HG03064 (cell line): Measurements from ENCODE around the gene UGT1A4.
"Not testable (repeated sequence)": the region's sequence is repeated elsewhere in the genome, so short reads cannot be mapped to it uniquely, and the experiment has no call there.

ENCODE experiments used
- ATAC-seq: cut with Tn5 transposase; IDR thresholded peaks from one replicate; pipeline ENCODE4 v1.9.1; 2021; ENCODE audit warnings: low read depth; ENCODE audit not compliant: unreplicated experiment

Gene UGT1A4

GRCh38 chr2:233746475-233747282 is 28.1 kb downstream of the UGT1A4 start:
- no peak for ATAC-seq

DNA sequence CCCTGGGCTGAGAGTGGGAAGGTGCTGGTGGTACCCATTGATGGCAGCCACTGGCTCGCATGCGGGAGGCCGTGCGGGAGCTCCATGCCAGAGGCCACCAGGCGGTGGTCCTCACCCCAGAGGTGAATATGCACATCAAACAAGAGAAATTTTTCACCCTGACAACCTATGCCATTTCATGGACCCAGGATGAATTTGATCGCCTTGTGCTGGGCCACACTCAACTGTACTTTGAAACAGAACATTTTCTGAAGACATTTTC is 28.7 kb downstream of the UGT1A4 start:
- no peak for ATAC-seq

DNA sequence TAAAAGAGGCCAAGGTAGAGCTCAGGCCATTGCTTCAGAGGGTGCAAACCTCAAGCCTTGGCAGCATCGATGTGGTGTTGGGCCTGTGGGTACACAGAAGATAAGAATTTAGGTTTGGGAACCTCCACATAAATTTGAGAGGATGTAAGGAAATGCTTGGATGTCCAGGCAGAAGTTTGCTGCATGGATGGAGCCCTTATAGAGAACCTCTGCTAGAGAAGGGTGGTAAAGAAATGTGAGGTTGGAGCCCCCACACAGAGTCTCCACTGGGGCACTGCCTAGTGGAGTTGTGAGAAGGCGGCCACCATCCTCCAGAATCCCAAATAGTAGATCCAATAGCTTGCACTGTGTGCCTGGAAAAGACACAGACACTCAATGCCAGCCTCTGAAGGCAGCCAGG is 32.2 kb downstream of the UGT1A4 start:
- not testable (repeated sequence) for ATAC-seq

GRCh38 chr2:233751212-233752009 is 32.9 kb downstream of the UGT1A4 start:
- not testable (repeated sequence) for ATAC-seq

- ATAC-seq, result no peak
These were observed 36.5 kb downstream of the UGT1A4 start for GRCh38 chr2:233754872-233755611.

- no peak for ATAC-seq
These were observed 38.0 kb downstream of the UGT1A4 start for GRCh38 chr2:233756429-233757081.

- no peak for ATAC-seq
These were observed 39.6 kb downstream of the UGT1A4 start for GRCh38 chr2:233758141-233758540.

DNA sequence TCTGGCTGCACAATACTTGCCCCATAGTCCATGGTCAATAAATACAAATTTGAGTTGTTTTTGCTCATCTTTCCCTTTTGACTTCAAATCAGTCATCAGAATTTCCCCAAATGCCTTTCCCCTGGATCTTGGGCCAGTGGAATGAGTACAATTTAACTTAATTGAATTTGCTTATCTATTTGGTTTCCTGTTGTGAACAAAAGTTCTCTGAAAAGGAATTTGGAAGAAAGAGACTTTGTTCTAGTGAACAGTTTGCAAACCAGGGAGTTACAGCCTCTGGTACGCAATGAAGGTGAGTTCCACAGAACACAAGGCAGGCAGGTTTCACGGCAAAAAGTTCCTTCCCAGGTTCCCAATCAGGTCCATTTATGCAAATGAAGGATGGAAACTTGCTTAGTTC is 40.3 kb downstream of the UGT1A4 start:
- no peak for ATAC-seq

DNA sequence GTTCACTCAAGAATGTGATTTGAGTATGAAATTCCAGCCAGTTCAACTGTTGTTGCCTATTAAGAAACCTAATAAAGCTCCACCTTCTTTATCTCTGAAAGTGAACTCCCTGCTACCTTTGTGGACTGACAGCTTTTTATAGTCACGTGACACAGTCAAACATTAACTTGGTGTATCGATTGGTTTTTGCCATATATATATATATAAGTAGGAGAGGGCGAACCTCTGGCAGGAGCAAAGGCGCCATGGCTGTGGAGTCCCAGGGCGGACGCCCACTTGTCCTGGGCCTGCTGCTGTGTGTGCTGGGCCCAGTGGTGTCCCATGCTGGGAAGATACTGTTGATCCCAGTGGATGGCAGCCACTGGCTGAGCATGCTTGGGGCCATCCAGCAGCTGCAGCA is 41.5 kb downstream of the UGT1A4 start, which contains the start of gene UGT1A1:
Gene UGT1A1 (plus strand): TSS at position 228 of the 400 bp plus-strand sequence. CDS start 18 bp downstream, at position 246.
- ATAC-seq, result no peak

DNA sequence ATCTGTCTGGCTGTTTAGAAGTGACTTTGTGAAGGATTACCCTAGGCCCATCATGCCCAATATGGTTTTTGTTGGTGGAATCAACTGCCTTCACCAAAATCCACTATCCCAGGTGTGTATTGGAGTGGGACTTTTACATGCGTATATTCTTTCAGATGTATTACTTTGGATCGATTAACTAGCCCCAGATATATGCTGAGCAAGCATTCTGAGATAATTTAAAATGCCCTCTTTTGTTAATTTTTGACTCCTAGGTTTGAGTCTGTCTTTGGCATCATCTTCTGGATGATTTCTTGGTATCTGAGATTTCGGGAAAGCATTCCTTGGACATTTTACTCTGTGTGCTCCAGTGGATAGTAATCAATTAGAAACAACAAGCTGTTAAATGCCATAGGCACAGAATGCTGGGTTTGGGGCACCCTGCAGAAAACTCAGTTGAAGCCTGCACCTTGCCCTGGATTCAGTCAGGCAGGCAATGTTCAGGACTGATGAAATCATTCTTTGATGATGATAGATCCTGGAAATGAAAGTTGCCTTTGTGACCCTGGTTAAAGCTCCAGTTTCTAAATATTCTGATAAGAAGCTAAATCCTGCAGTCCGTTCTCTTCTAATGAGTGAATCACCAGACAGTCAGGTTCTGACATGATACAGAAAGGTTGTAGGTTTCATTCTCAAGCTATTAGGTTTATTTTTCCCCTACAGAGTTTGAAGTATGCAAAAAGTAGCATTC is 42.7 kb downstream of the UGT1A4 start:
- ATAC-seq, result no peak

- no peak for ATAC-seq
These were observed 45.7 kb downstream of the UGT1A4 start for GRCh38 chr2:233764264-233764663.

DNA sequence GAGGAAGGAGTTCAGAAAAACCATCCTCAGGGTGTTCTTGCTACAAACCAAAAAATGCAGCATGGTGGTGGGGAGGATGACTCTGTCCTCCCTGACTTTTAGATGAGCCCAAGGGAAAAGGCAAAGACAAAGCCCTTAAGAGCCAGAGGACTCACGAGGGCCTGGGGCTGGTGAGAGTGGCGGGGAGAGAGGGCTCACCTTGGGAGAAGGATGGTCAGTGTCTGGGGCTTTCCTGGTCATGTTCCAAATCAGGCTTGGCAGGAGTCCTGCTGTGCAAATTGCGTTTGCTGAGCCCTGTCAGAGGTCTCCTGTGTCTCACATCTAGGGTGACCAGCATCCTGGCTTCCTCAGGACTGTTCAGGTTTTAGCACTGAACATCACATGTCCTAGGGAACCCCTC is 46.2 kb downstream of the UGT1A4 start:
- no peak for ATAC-seq

GRCh38 chr2:233766416-233766815 is 47.9 kb downstream of the UGT1A4 start:
- no peak for ATAC-seq

DNA sequence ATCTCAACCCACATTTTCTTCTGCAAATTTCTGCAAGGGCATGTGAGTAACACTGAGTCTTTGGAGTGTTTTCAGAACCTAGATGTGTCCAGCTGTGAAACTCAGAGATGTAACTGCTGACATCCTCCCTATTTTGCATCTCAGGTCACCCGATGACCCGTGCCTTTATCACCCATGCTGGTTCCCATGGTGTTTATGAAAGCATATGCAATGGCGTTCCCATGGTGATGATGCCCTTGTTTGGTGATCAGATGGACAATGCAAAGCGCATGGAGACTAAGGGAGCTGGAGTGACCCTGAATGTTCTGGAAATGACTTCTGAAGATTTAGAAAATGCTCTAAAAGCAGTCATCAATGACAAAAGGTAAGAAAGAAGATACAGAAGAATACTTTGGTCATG is 49.5 kb downstream of the UGT1A4 start:
- no peak for ATAC-seq

GRCh38 chr2:233769260-233769659 is 50.7 kb downstream of the UGT1A4 start:
- ATAC-seq, result no peak

DNA sequence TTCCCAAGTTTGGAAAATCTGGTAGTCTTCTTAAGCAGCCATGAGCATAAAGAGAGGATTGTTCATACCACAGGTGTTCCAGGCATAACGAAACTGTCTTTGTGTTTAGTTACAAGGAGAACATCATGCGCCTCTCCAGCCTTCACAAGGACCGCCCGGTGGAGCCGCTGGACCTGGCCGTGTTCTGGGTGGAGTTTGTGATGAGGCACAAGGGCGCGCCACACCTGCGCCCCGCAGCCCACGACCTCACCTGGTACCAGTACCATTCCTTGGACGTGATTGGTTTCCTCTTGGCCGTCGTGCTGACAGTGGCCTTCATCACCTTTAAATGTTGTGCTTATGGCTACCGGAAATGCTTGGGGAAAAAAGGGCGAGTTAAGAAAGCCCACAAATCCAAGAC is 53.6 kb downstream of the UGT1A4 start:
- no peak for ATAC-seq

DNA sequence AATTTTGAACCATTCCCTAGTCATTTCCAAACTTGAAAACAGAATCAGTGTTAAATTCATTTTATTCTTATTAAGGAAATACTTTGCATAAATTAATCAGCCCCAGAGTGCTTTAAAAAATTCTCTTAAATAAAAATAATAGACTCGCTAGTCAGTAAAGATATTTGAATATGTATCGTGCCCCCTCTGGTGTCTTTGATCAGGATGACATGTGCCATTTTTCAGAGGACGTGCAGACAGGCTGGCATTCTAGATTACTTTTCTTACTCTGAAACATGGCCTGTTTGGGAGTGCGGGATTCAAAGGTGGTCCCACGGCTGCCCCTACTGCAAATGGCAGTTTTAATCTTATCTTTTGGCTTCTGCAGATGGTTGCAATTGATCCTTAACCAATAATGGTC is 54.0 kb downstream of the UGT1A4 start:
- ATAC-seq, result no peak

GRCh38 chr2:233773854-233774253 is 55.3 kb downstream of the UGT1A4 start:
- no peak for ATAC-seq

- no peak for ATAC-seq
These were observed 56.9 kb downstream of the UGT1A4 start for GRCh38 chr2:233775414-233775813.

GRCh38 chr2:233778030-233778429 is 59.5 kb downstream of the UGT1A4 start, which contains the start of gene MROH2A:
MROH2A (plus strand) TSS chr2:233778330; CDS start chr2:233779359, 1,029 bp downstream.
- ATAC-seq, result no peak
